Astrocyte (in vitro differentiated cells and primary cell): Measurements from ENCODE around the gene LRCOL1.

Source experiments
- EZH2 ChIP-seq: IDR thresholded peaks from 2 replicates; pipeline ENCODE4 v1.6.1; 2012; ENCODE audit warnings: mild to moderate bottlenecking, low read length, inconsistent platforms; ENCODE audit not compliant: insufficient read depth
- TF ChIP-seq, protein P1 (sequence below): IDR thresholded peaks from 2 replicates; pipeline ENCODE4 v1.5.1; 2011; ENCODE audit warnings: low read depth, mild to moderate bottlenecking, inconsistent platforms, low read length, moderate library complexity; ENCODE audit not compliant: insufficient read depth

DNA sequence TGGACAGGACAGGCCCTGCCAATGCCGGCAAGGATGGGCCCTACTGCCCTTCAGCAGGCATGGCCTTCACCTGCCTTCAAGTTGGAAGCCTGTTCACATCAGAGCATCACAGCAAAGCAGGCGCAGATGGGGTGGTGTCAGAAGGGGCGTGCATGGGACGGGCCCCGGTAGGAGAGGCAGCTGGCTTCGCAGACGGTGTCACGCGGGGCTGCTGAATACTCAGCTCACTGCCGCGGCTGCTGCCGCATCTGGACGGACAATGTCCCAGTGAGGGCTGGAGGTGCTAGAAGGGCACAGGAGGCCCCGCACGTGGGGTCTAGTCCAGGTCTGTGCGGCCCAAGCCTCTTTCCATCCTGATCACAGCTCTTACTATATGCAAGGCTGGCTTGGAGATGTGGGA is 42.1 kb downstream of the LRCOL1 start:
- TF ChIP-seq, protein P1, sequence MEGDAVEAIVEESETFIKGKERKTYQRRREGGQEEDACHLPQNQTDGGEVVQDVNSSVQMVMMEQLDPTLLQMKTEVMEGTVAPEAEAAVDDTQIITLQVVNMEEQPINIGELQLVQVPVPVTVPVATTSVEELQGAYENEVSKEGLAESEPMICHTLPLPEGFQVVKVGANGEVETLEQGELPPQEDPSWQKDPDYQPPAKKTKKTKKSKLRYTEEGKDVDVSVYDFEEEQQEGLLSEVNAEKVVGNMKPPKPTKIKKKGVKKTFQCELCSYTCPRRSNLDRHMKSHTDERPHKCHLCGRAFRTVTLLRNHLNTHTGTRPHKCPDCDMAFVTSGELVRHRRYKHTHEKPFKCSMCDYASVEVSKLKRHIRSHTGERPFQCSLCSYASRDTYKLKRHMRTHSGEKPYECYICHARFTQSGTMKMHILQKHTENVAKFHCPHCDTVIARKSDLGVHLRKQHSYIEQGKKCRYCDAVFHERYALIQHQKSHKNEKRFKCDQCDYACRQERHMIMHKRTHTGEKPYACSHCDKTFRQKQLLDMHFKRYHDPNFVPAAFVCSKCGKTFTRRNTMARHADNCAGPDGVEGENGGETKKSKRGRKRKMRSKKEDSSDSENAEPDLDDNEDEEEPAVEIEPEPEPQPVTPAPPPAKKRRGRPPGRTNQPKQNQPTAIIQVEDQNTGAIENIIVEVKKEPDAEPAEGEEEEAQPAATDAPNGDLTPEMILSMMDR, result no peak
- no peak for TF ChIP-seq EZH2
